Mammary epithelial cell (primary cell): ENCODE results near the gene UBE2V1.

ENCODE experiments used
- CTCF ChIP-seq, 2 donors: IDR thresholded peaks in 1 of 2; conservative IDR thresholded peaks in 1 of 2; 2 replicates each; pipeline ENCODE4 v1.5.1; 2011 to 2012; ENCODE audit warnings: inconsistent platforms in 2 of 2, low read length in 2 of 2, mild to moderate bottlenecking in 2 of 2, control low read depth in 1 of 2, low read depth in 1 of 2; ENCODE audit not compliant: insufficient read depth in 1 of 2; ENCODE audit errors: extremely low read depth in 1 of 2
- EZH2 ChIP-seq: IDR thresholded peaks from 2 replicates; pipeline ENCODE4 v1.6.1; 2012; ENCODE audit warnings: low read length, inconsistent platforms, borderline replicate concordance

- no peak for TF ChIP-seq EZH2
- no peak for TF ChIP-seq CTCF (conservative IDR thresholded peaks at IDR 0.05 in 1 of 2, IDR thresholded peaks at IDR 0.05 in 1 of 2; ENCODE audit: extremely low read depth in 1 of 2, insufficient read depth in 1 of 2, low read depth in 1 of 2, low read length in 2 of 2)
Observed at GRCh38 chr20:50122763-50123162, 9.8 kb upstream of the UBE2V1 start.
